H9 (cell line): Measurements from ENCODE around the gene POU4F3. TPM values are rescaled to one million over a fixed set of nuclear protein-coding genes. Genes with fewer than 3 reads are reported as not detected.

Experiments used
- DNase-seq: peaks from one replicate; pipeline ENCODE4 v3.0.0-alpha.2; 2017
- H2AFZ ChIP-seq: one replicate; pipeline ENCODE4 v1.6.1; 2013; ENCODE audit warnings: mild to moderate bottlenecking, low read length, control low read depth, moderate library complexity
- H2AK5ac ChIP-seq: 2 replicates; pipeline ENCODE4 v1.6.1; 2013; ENCODE audit warnings: low read length, control low read depth, mixed read lengths; ENCODE audit not compliant: insufficient read length
- H2BK120ac ChIP-seq: one replicate; pipeline ENCODE4 v1.6.1; 2013; ENCODE audit warnings: low read depth, mild to moderate bottlenecking, low read length, control low read depth, inconsistent platforms; ENCODE audit not compliant: poor library complexity, severe bottlenecking
- H2BK12ac ChIP-seq: 2 replicates; pipeline ENCODE4 v1.6.1; 2013; ENCODE audit warnings: low read length, control low read depth, mixed read lengths, low read depth; ENCODE audit not compliant: insufficient read length
- H2BK15ac ChIP-seq: 2 replicates; pipeline ENCODE4 v1.6.1; 2013; ENCODE audit warnings: low read depth, low read length, control low read depth
- H2BK20ac ChIP-seq: one replicate; pipeline ENCODE4 v1.6.1; 2013; ENCODE audit warnings: low read depth, mild to moderate bottlenecking, low read length, control low read depth, inconsistent platforms; ENCODE audit not compliant: poor library complexity, severe bottlenecking
- H2BK5ac ChIP-seq: 2 replicates; pipeline ENCODE4 v1.6.1; 2013; ENCODE audit warnings: low read length, control low read depth, mixed read lengths; ENCODE audit not compliant: insufficient read length
- H3K14ac ChIP-seq: 2 replicates; pipeline ENCODE4 v1.6.1; 2013; ENCODE audit warnings: low read length, control low read depth; ENCODE audit not compliant: insufficient read depth
- H3K18ac ChIP-seq: 2 replicates; pipeline ENCODE4 v1.6.1; 2013; ENCODE audit warnings: low read depth, mild to moderate bottlenecking, mixed read lengths, low read length, control low read depth; ENCODE audit not compliant: insufficient read length
- H3K23ac ChIP-seq: 2 replicates; pipeline ENCODE4 v1.6.1; 2013; ENCODE audit warnings: low read length, control low read depth, mixed read lengths, low read depth; ENCODE audit not compliant: insufficient read length
- H3K23me2 ChIP-seq: 2 replicates; pipeline ENCODE4 v1.6.1; 2013; ENCODE audit warnings: low read depth, mild to moderate bottlenecking, mixed read lengths, low read length, control low read depth; ENCODE audit not compliant: insufficient read length, poor library complexity, severe bottlenecking
- H3K27ac ChIP-seq: 2 replicates; pipeline ENCODE4 v1.5.1; 2013; ENCODE audit warnings: low read length, control low read depth, mixed read lengths, low read depth; ENCODE audit not compliant: insufficient read length
- H3K27me3 ChIP-seq: 2 replicates; pipeline ENCODE4 v1.6.1; 2013; ENCODE audit warnings: low read length, control low read depth, inconsistent platforms; ENCODE audit not compliant: insufficient read depth
- H3K4ac ChIP-seq: 2 replicates; pipeline ENCODE4 v1.6.1; 2013; ENCODE audit warnings: low read depth, mild to moderate bottlenecking, control low read depth, inconsistent platforms, low read length, moderate library complexity
- H3K4me1 ChIP-seq: 2 replicates; pipeline ENCODE4 v1.6.1; 2013; ENCODE audit warnings: low read length, control low read depth, inconsistent platforms; ENCODE audit not compliant: insufficient read depth
- H3K4me2 ChIP-seq: 2 replicates; pipeline ENCODE4 v1.6.1; 2013; ENCODE audit warnings: low read length, control low read depth, mixed read lengths; ENCODE audit not compliant: insufficient read length, insufficient read depth
- H3K56ac ChIP-seq: 2 replicates; pipeline ENCODE4 v1.6.1; 2013; ENCODE audit warnings: low read depth, mild to moderate bottlenecking, mixed read lengths, low read length, control low read depth; ENCODE audit not compliant: insufficient read length
- H3K79me1 ChIP-seq: 2 replicates; pipeline ENCODE4 v1.6.1; 2013; ENCODE audit warnings: low read depth, mild to moderate bottlenecking, moderate library complexity, low read length, control low read depth, inconsistent platforms; ENCODE audit not compliant: insufficient read depth, poor library complexity, severe bottlenecking
- H3K79me2 ChIP-seq: 2 replicates; pipeline ENCODE4 v1.6.1; 2013; ENCODE audit warnings: low read length, control low read depth, inconsistent platforms; ENCODE audit not compliant: insufficient read depth
- H3K9ac ChIP-seq: 2 replicates; pipeline ENCODE4 v1.6.1; 2013; ENCODE audit warnings: low read length, control low read depth, mixed read lengths; ENCODE audit not compliant: insufficient read length; ENCODE audit errors: extremely low read depth
- H3K9me3 ChIP-seq: one replicate; pipeline ENCODE4 v1.6.1; 2013; ENCODE audit warnings: low read depth, low read length, inconsistent platforms; ENCODE audit not compliant: control insufficient read depth
- H3T11ph ChIP-seq: one replicate; pipeline ENCODE4 v1.6.1; 2013; ENCODE audit warnings: mild to moderate bottlenecking, low read length, control low read depth, inconsistent platforms
- H4K20me1 ChIP-seq: one replicate; pipeline ENCODE4 v1.6.1; 2013; ENCODE audit not compliant: control insufficient read depth, insufficient read length, insufficient read depth
- H4K5ac ChIP-seq: 2 replicates; pipeline ENCODE4 v1.6.1; 2013; ENCODE audit warnings: low read depth, mild to moderate bottlenecking, mixed read lengths, low read length, control low read depth; ENCODE audit not compliant: insufficient read length
- H4K8ac ChIP-seq: replicated peaks from 2 replicates; pipeline ENCODE4 v1.6.1; 2013; ENCODE audit warnings: low read length, control low read depth, mixed read lengths, low read depth; ENCODE audit not compliant: insufficient read length
- H4K91ac ChIP-seq: 2 replicates; pipeline ENCODE4 v1.6.1; 2013; ENCODE audit warnings: low read depth, mild to moderate bottlenecking, moderate library complexity, mixed read lengths, low read length, control low read depth; ENCODE audit not compliant: insufficient read length
- H3K27ac Mint-ChIP-seq, 3 experiments: 2 replicates in 2 of 3; 3 replicates in 1 of 3; pipeline ENCODE4 v1.8.0; 2020 to 2021; ENCODE audit warnings: mixed read lengths in 3 of 3, mild to moderate bottlenecking in 1 of 3, moderate library complexity in 1 of 3
- H3K27me3 Mint-ChIP-seq: 2 replicates; pipeline ENCODE4 v1.8.0; 2021; ENCODE audit warnings: low read depth, mild to moderate bottlenecking, moderate library complexity, mixed read lengths
- H3K36me3 Mint-ChIP-seq, 3 experiments: 2 replicates in 2 of 3; 3 replicates in 1 of 3; pipeline ENCODE4 v1.8.0; 2020 to 2021; ENCODE audit warnings: low read depth in 3 of 3, mixed read lengths in 3 of 3; ENCODE audit not compliant: insufficient read depth in 1 of 3
- H3K4me1 Mint-ChIP-seq, 2 experiments: 2 replicates each; pipeline ENCODE4 v1.8.0; 2020; ENCODE audit warnings: mixed read lengths in 2 of 2
- H3K4me3 Mint-ChIP-seq, 2 experiments: 2 replicates in 1 of 2; 3 replicates in 1 of 2; pipeline ENCODE4 v1.8.0; 2020 to 2021; ENCODE audit warnings: mild to moderate bottlenecking in 2 of 2, mixed read lengths in 2 of 2, moderate library complexity in 1 of 2
- H3K9me3 Mint-ChIP-seq, 2 experiments: 2 replicates in 1 of 2; 3 replicates in 1 of 2; pipeline ENCODE4 v1.8.0; 2020; ENCODE audit warnings: mild to moderate bottlenecking in 2 of 2, mixed read lengths in 2 of 2, moderate library complexity in 1 of 2
- CTCF ChIP-seq: fragments of 200-600 bp; sonication (generic); conservative IDR thresholded peaks from 3 replicates; pipeline ENCODE4 v1.8.0; 2021; ENCODE audit warnings: antibody characterized with exemption, mild to moderate bottlenecking
- total RNA-seq: library from RNA; stranded (reverse); gene quantifications from 2 replicates; pipeline ENCODE4 v1.2.1, GENCODE V29; 2021

Gene POU4F3
- total RNA-seq, 1 experiment from 2014 or later = not detected

- Histone ChIP-seq H3K4me1 (0 out of 2 replicates have a peak, but pooled peaks cover 2% of the 10 kb centered on the region), H3K27me3 (peaks cover 90% of the 10 kb centered on the region), H3K9me3 (no peaks in the 10 kb centered on the region), H3K4ac (no peak overlapping the region), H3K23me2 (peaks cover 2% of the 10 kb centered on the region), H4K5ac (no peak overlapping the region), H3K14ac (no peak overlapping the region), H3K18ac (no peak overlapping the region), H2AFZ (no peak overlapping the region), H2BK15ac (no peak overlapping the region), H3K79me2 (no peaks in the 10 kb centered on the region), H2BK12ac (no peak overlapping the region), H4K91ac (no peak overlapping the region), H2AK5ac (no peak overlapping the region), H4K20me1 (peaks cover 2% of the 10 kb centered on the region), H3K27ac (no peak overlapping the region), H2BK20ac (no peak overlapping the region), H3T11ph (no peak overlapping the region), H2BK120ac (no peak overlapping the region), H3K23ac (no peak overlapping the region), H4K8ac (no peak overlapping the region), H3K9ac (no peak overlapping the region), H3K79me1 (no peaks in the 10 kb centered on the region), H2BK5ac (no peak overlapping the region), H3K4me2 (no peak overlapping the region), H3K56ac (no peak overlapping the region)
- Mint-ChIP-seq H3K4me3 (no peak overlapping the region), H3K9me3 (peaks cover 5 to 12% of the 10 kb centered on the region in 2 experiments; a peak in 4 of 5 replicates), H3K27me3 (peaks cover 100% of the 10 kb centered on the region), H3K4me1 (peaks cover 40 to 54% of the 10 kb centered on the region in 2 experiments), H3K36me3 (peaks cover 0 to 2% (median 0%) of the 10 kb centered on the region in 3 experiments; a peak in 2 of 7 replicates), H3K27ac (no peak overlapping the region)
- TF ChIP-seq CTCF = no peak
- no peak for DNase-seq
These were observed 2.4 kb upstream of the POU4F3 start for GRCh38 chr5:146336197-146336596.
